Measurements from ENCODE around the gene SNX5.

The SNX5 gene

DNA sequence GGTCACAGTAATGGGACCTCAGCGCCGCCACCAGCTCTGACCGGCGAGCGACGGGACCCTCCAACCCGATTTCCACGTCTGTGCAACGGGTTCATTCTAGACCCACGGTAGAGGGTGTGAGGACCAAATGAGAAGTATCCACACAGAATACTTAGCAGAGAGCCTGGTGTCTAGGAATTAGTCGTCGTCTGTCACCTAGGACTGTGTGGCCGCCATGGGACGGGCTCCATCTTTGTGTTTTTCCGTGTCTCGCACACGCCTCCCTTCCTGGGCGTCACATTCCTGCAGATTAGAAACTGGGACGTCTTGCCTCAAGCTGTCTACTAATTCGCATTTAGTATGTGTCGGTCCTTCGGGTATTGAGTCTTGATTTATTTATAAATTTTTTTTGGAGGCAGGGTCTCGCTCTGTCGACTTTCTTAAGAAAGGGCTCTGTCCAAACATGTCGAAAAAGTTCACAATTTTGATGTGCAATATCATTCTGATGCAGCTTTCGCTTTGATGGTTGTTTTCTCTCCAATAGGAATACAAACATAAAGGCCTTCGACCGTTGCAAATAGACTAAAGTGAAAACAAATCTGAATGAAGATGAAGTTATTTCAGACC is 787 bp upstream of the SNX5 start:
- peak overlapping the region; percentile 94 for H4K8ac ChIP-seq (ENCODE audit: low read depth, low read length)
- peak overlapping the region; percentile 92 for H3K4ac ChIP-seq (ENCODE audit: low read depth, low read length)
- H3K4me1 ChIP-seq (ENCODE audit: control insufficient read depth in 1 of 2, insufficient read depth in 2 of 2, low read length in 2 of 2): peaks cover 10% of the 10 kb centered on the region in 2 experiments
- peak overlapping the region; percentile 99 for H4K91ac ChIP-seq (ENCODE audit: low read depth, low read length)
- DNase-seq: peak; percentile 48 to 76
- H3K9me3 ChIP-seq (ENCODE audit: insufficient read depth, low read depth, low read length): no peaks in the 10 kb centered on the region
- H3K27me3 ChIP-seq (ENCODE audit: insufficient read depth, low read length): no peaks in the 10 kb centered on the region
- peaks cover 26% of the 10 kb centered on the region for H3K79me1 ChIP-seq (ENCODE audit: low read length)
- peak overlapping the region; percentile 98 for H3K27ac ChIP-seq (ENCODE audit: low read depth, low read length)
- WGBS (ENCODE audit: extremely low coverage, insufficient coverage, insufficient read length): no CpG with 5 or more reads among the region's 28 CpGs
- H2AFZ ChIP-seq (ENCODE audit: insufficient read depth, low read length, poor library complexity): peak overlapping the region; percentile 85
- peak overlapping the region; percentile 42 for H3K23ac ChIP-seq (ENCODE audit: low read length)
- H3K14ac ChIP-seq (ENCODE audit: low read length): peak overlapping the region; percentile 98
- no peaks in the 10 kb centered on the region for H3K36me3 ChIP-seq (ENCODE audit: control insufficient read depth in 1 of 2, insufficient read depth in 2 of 2, low read length in 2 of 2)
- peaks cover 33% of the 10 kb centered on the region for H3K79me2 ChIP-seq (ENCODE audit: control insufficient read depth, insufficient read depth, low read length, poor library complexity)
- peak overlapping the region; percentile 97 for H3K9ac ChIP-seq (ENCODE audit: low read length)
- peak overlapping the region; percentile 93 for H4K12ac ChIP-seq (ENCODE audit: low read depth, low read length)
- peak overlapping the region; percentile 51 for H2BK12ac ChIP-seq (ENCODE audit: low read length)
- peak overlapping the region; percentile 92 for H2BK120ac ChIP-seq (ENCODE audit: insufficient read depth, low read length, poor library complexity)
- H3K4me3 ChIP-seq (ENCODE audit: low read depth, low read length): peak overlapping the region; percentile 90
- peak overlapping the region; percentile 97 for H3K18ac ChIP-seq (ENCODE audit: low read length)
- peak overlapping the region; percentile 82 for H3K4me2 ChIP-seq (ENCODE audit: low read length)
- H2AK5ac ChIP-seq (ENCODE audit: low read length): peak overlapping the region; percentile 72
- peak overlapping the region; percentile 97 for H2BK5ac ChIP-seq (ENCODE audit: low read depth, low read length, poor library complexity)

DNA sequence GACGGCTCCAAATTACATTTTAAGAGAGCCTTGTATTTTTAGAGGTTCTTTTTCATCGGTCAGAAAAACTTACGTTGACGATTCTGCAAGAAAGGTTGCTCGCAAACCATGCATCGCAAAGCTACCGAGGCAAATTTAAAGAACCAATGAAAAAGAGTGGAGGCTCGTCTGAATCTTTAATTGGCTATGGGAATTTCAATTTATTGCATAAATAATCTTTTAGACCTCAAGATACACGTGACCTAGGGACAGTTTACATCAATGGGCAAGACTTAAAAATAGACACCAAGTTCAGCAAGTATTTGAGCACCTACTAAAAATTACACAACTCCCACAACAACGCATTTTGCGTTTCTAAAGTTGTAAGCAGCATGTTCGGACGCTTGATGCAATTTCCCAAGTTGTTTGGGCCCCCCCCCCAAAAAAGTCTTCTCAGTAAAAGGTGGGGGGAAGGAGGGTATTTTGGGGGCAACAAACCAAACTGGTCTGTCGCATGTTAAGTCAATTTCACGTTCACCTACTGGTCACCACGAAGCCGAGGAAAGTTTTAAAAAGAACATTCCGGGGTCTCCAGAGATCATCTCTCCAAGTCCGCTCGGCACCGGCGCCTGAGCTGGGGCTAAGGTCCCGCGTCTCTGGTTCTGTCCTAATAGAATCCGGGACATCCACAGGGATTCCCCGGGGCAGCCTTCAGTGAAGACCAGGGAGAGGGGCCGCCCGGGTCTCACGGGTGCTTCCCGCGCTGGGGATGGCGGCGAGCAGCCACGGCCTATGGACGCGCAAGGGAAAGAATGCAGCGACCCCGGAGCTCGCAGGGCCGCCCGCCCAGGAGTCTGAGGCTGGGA is 851 bp downstream of the SNX5 start:
- H3K23ac ChIP-seq (ENCODE audit: low read length): no peak overlapping the region
- peaks cover 26% of the 10 kb centered on the region for H3K79me1 ChIP-seq (ENCODE audit: low read length)
- peak overlapping the region; percentile 98 for H3K4ac ChIP-seq (ENCODE audit: low read depth, low read length)
- peak overlapping the region; percentile 67 for H4K12ac ChIP-seq (ENCODE audit: low read depth, low read length)
- H3K4me1 ChIP-seq (ENCODE audit: control insufficient read depth in 1 of 2, insufficient read depth in 2 of 2, low read length in 2 of 2): peaks cover 8 to 9% of the 10 kb centered on the region in 2 experiments
- peak overlapping the region; percentile 93 for H3K4me3 ChIP-seq (ENCODE audit: low read depth, low read length)
- peak overlapping the region; percentile 86 for H3K18ac ChIP-seq (ENCODE audit: low read length)
- peak overlapping the region; percentile 33 for H2BK12ac ChIP-seq (ENCODE audit: low read length)
- H3K79me2 ChIP-seq (ENCODE audit: control insufficient read depth, insufficient read depth, low read length, poor library complexity): peaks cover 40% of the 10 kb centered on the region
- H3K27me3 ChIP-seq (ENCODE audit: insufficient read depth, low read length): no peaks in the 10 kb centered on the region
- no CpG with 5 or more reads among the region's 41 CpGs for WGBS (ENCODE audit: extremely low coverage, insufficient coverage, insufficient read length)
- H2BK5ac ChIP-seq (ENCODE audit: low read depth, low read length, poor library complexity): peak overlapping the region; percentile 94
- peak overlapping the region; percentile 98 for H3K27ac ChIP-seq (ENCODE audit: low read depth, low read length)
- peak overlapping the region; percentile 92 for H4K91ac ChIP-seq (ENCODE audit: low read depth, low read length)
- peaks cover 2 to 6% of the 10 kb centered on the region in 2 experiments for H3K36me3 ChIP-seq (ENCODE audit: control insufficient read depth in 1 of 2, insufficient read depth in 2 of 2, low read length in 2 of 2)
- peak overlapping the region; percentile 67 for H2AFZ ChIP-seq (ENCODE audit: insufficient read depth, low read length, poor library complexity)
- H4K8ac ChIP-seq (ENCODE audit: low read depth, low read length): peak overlapping the region; percentile 95
- H2BK120ac ChIP-seq (ENCODE audit: insufficient read depth, low read length, poor library complexity): peak overlapping the region; percentile 79
- H3K14ac ChIP-seq (ENCODE audit: low read length): peak overlapping the region; percentile 92
- H3K9ac ChIP-seq (ENCODE audit: low read length): peak overlapping the region; percentile 98
- H2AK5ac ChIP-seq (ENCODE audit: low read length): peak overlapping the region; percentile 85
- no peaks in the 10 kb centered on the region for H3K9me3 ChIP-seq (ENCODE audit: insufficient read depth, low read depth, low read length)
- H3K4me2 ChIP-seq (ENCODE audit: low read length): peak overlapping the region; percentile 89
- peak in 1 of 2 donors; percentile 38 for DNase-seq

DNA sequence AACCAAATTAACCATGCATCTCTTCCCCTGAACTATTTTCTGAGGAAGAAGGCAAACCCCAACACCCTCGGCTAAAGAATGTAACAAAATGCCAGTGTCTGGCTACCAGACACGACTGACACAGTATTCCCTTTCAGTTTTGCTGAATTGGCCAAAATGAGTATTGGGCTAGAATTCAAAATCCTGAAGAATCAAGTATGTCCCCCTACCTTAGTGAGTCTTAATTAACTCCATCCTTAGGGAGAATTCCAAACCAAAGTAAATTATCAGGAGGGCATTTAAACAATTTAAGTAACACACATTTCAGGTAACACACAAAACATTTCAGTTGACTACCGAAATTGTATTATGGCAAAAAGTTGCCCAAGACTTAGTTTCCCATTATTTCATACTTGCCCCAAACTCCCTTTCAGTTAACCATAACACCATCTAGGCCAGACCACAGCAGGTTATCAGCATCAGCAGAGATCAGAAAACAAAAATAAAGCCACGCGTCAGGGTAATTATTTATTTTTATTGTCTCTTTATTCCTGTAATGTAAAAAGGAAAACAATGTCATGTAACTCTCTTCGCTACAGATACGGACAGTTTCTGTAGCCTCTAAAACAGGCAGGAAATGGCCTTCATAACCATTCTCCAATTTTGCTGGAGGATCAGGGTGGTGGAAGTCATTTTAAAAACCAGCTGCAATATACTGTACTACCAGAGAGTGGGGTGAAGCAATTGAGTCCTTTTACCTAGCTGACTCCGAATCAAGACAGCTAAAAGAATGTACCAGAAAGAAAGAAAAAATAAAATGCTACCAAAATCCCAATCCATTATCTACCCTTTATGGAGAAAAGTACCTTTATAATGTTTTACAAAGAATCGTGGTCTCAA is 1.9 kb downstream of the SNX5 start:
- Histone ChIP-seq H2AK5ac (ENCODE audit: low read length) (no peak overlapping the region), H3K18ac (ENCODE audit: low read length) (no peak overlapping the region), H3K36me3 (ENCODE audit: control insufficient read depth in 1 of 2, insufficient read depth in 2 of 2, low read length in 2 of 2) (peaks cover 2 to 6% of the 10 kb centered on the region in 2 experiments), H3K9me3 (ENCODE audit: insufficient read depth, low read depth, low read length) (no peaks in the 10 kb centered on the region), H3K14ac (ENCODE audit: low read length) (no peak overlapping the region), H3K4me3 (ENCODE audit: low read depth, low read length) (no peak overlapping the region), H4K91ac (ENCODE audit: low read depth, low read length) (no peak overlapping the region), H4K12ac (ENCODE audit: low read depth, low read length) (no peak overlapping the region), H3K79me2 (ENCODE audit: control insufficient read depth, insufficient read depth, low read length, poor library complexity) (peaks cover 41% of the 10 kb centered on the region), H3K4me2 (ENCODE audit: low read length) (peak overlapping the region; percentile 72), H3K4me1 (ENCODE audit: control insufficient read depth in 1 of 2, insufficient read depth in 2 of 2, low read length in 2 of 2) (peaks cover 7 to 8% of the 10 kb centered on the region in 2 experiments), H3K79me1 (ENCODE audit: low read length) (peaks cover 26% of the 10 kb centered on the region), H2BK5ac (ENCODE audit: low read depth, low read length, poor library complexity) (no peak overlapping the region), H2AFZ (ENCODE audit: insufficient read depth, low read length, poor library complexity) (no peak overlapping the region), H3K27me3 (ENCODE audit: insufficient read depth, low read length) (no peaks in the 10 kb centered on the region), H2BK120ac (ENCODE audit: insufficient read depth, low read length, poor library complexity) (no peak overlapping the region), H2BK12ac (ENCODE audit: low read length) (no peak overlapping the region), H3K27ac (ENCODE audit: low read depth, low read length) (peak overlapping the region; percentile 22), H3K23ac (ENCODE audit: low read length) (no peak overlapping the region), H4K8ac (ENCODE audit: low read depth, low read length) (no peak overlapping the region), H3K4ac (ENCODE audit: low read depth, low read length) (peak overlapping the region; percentile 93), H3K9ac (ENCODE audit: low read length) (no peak overlapping the region)
- no CpG with 5 or more reads among the region's 9 CpGs for WGBS (ENCODE audit: extremely low coverage, insufficient coverage, insufficient read length)
- peak in 1 of 2 donors; percentile 41 for DNase-seq

All from trophoblast cell (in vitro differentiated cells and primary cell).